Measurements from ENCODE around the gene TST.

TST gene

DNA sequence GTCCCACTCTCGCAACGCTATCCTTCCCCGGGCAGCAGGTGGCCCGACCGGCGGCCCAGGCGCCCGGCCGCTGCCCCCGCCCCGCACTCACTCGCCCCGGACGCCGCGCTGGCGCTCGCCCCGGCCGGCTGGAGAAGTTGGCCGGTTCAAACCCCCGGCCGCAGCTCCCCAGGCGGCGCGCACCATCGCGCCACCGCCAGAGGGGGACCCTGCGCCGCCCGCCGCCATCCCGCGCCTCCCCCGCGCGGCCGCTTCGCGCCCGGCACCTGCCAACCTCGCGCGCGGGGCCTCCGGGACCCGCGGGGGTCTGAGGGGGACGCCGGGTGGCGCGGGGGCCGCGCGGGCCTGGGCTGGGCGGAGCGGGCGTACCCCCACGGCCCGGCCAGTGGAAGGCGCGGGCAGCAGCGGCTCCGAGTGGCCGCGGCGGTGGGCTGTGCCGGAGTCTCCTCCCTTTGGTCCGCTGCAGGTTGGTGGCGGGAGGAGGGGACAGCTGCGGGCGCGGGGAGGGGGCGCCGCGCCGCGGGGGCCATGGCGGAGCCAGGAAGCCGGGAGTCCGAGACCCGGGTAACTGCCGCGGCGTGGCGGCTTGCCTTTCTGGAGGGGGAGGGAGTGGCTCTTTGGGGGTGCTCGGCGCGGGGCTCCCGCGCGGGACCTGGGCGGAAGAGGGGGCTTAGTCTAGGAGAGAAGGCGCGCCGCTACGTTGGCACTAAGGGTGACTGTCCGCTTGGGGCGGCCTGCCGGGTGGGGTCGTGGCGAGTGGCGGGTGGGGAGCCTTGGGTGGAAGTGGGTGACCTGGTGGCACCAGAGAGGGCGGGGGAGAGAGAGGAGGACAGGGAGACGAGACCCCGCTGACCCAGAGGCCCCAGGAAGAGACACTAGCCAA lies at the start of gene TST, which contains the start of gene MPST:
Gene TST (minus strand): TSS at position 139 of the 883 bp plus-strand sequence. CDS start 715 bp downstream, outside the sequence.
Gene MPST (plus strand): TSS at position 434 of the 883 bp plus-strand sequence. CDS start 95 bp downstream, at position 529.
- DNase-seq, result peak; percentile 73

DNA sequence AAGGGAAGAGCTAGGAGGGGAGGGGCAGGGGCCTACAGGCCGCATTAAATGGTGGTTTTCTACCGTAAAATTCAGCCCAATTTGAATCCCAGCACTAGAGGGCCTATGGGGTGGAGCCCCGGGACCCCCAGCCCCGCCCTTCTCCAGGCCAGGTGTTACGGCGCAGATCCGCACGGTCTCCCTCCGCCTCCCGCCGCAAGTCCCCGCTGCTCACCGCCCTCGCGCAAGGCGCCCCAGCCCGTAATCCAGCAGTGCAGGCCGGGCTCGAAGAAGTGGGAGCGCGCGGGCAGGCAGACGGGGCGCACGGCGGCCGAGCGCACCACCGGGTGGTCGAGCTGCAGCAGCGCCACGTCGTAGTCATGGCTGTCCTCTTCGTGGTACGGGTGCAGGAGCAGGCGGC lies 49.6 kb upstream of the TST start:
- DNase-seq, result peak; percentile 12

DNA sequence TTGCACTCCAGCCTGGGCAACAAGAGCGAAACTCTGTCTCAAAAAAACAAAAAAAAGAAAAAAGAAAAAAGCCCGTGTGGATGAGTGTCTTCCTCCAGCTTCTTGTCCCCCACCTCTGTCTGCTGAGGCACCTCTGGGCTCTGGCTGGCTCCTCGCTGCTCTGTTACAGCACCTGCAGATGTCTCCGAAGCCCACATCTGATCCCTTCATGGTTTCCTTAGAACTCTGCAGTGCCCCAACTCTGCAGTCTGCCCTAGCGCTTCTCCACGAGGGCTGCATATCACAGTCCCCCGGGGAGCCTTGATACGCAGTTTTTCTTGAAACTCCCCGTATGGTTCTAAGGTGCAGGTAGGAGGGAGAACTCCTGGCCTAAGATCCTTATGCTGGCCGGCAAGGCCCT lies 48.2 kb upstream of the TST start:
- no peak for DNase-seq

DNA sequence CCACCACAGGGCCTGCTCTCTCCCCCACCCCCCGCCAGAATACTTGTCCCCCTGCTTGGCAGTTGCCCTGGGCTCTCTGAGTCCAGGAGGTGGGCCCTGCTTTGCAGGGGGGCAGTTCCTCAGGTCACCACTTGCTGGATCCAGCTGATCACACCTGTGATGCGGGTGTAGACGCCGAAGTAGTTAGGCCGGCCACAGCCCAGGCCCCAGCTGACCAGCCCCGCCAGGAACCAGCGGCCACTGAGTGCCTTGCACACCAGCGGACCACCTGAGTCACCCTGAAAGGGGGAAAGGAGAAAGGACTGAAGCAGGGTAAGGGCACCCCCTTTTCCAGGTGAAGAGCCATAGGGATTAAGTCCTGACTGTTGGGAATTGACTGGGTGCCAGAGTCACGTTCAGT lies 46.7 kb upstream of the TST start:
- DNase-seq, result no peak

DNA sequence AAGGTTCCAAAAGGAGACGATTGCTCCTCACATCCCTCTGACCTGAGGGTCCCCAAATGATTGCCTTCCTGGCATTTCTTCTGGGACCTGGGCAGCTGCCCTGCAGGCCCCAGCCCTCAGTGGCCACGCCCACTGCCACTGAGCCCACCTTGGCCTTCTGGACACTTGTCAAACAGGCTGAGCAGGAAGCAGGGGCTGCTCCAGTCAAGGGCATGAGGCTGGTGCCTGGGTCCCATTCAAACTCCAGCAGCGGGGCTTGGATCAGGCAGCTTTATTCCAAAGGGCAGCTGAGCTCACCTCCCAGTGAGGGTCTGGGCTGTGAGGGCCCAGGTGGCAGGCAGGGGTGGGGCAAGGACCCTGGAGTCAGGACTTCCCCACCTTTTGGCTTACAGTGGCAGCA lies 45.9 kb upstream of the TST start:
- no peak for DNase-seq

DNA sequence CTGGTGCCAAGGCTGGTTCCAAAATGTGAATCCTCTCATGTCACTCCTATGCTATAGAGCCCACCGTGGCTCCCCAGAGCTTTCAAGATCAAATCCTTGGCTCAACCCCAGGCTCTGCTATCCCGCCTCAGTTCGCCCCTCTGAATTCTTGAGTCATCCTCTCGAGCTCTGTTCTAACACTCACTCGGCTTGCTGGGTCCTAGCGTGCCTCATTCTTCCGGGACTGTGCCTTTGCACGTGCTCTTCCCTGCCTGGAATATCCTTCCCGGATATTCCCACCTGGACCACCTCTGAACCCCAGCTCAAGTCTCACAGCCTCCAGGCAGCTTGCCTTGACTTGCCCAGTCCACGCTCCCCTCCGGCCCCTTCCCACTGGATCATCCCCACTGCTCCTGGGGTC lies 45.3 kb upstream of the TST start:
- DNase-seq, result no peak

DNA sequence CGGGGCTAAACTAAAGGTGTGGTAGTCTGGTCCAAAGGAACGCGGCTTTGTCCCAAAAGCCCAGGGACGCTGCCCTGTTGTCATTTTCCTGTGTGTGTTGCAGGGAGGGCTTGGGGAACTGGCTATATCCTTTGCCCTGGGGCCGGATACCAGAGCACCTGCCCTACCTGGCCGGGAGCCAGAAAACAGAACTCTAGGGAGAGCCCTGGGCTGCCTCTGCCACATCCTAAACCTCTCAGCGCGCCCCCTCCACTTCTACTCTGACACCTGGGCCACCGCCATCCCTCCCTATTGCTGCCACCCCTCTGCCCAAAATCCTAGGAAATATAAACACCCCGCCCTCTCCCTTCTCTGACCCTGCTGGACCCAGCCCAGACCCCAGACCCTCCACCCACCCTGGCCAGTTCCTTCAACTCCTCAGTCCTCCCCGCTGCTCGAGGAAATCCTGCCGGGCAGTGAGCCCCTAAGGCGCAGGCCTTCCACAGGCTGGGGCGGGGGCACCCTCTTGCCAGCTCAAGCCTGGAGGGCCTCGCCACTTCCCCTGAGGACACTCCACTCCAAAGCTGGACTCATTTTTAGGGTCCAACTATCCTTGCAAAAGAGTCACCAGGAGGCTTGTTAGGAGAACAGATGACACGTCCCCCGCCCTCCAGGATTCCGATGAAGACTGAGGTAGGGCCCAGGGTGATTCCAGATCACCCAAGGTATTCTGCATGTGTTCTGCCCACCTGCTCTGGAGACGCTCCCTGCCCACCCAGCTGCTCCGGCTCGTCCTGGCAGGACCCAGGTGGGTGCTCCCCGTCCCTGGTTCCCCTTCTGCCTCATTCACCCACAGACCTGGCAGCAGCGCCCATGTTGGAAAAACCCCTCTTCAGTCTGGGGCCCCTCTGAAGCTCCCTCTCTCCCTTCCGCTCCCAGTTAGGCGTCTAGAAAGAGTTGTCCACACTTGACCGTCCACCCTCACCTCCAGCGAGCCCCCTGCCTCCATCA lies 44.5 kb upstream of the TST start:
- DNase-seq, result peak; percentile 72

DNA sequence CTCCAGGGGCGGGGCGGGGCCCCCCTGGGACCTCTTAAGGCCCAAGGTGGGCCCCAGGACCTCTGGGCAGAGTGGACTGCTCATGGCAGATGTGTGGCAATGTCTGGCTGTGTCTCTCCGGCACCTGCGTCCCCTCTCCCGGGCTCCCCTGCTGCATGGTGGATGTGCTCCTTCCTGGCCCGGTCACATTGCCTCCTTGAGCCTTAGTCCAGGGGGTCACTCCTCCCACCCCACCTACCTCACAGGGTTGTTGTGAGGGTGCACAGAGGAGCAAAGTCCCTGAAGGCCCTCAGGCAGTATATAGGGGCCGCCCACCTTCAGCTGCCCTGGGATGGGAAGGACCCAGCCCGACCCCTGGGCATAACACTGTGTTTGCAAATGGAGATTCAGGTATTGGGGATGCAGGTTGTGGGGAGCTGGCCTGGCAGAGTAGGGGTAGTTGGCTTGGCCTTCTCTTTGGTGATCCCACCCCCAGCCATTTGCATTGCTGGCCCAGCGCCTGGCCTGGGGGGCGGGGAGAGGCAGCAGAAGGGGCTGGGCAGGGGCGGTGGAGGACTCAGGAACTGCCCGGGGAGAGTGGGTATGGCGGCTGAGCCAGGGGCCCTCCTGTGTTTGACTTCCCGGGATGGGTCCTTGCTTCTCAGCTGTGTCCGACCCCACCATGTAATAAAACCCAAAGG lies 43.6 kb upstream of the TST start:
- DNase-seq, result peak; percentile 25

DNA sequence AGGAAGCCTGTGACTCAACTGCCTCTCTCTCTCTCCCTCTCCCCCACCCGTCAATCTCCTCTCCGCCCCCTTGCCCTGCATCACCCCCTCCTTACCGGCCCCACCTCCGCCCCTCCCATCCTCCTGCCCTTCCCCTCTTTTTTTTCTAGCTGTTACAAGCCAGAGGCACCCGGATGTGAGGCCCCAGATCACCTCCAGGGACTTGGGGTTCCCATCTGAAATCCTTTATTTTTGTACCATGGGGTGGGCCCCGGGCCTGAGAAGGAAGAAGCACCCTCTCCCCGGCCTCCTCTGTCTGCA lies 43.1 kb upstream of the TST start:
- DNase-seq, result no peak

DNA sequence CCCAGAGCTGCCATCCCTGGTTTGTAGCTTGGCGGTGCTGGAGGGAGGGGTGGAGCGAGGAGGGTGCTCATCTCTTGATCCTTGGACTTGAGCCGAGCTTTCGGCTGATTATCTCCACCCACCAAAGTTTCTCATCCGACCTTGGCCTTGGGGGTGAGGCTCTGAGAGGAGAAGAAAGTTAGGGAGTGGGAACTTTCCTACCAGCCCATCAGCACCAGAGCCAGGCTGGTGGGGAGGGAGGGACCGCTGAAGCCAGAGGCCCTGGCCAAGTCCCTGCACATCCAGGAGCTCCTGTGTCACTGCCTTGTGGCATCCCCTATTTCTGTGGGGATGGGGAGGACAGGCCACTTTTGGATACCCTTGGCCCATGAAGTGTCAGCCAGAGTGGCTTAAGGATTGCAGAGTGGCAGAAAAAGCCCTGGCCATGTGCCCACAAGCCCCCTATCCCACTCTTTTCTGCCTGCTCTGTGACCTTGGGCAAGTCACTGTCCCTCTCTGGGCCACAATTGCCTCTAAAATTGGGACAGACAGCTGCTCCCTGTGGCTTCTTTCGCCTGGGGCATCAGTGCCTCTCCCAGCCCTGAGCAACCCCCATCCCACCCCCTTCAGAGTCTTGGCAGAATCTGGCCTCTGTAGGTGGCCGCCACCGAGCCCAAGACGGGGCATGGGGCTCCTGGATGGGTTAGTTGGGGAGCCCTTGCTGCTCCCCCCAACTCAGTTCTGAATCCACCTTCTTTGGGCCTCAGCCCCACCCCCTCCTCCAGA lies 42.5 kb upstream of the TST start:
- no peak for DNase-seq

DNA sequence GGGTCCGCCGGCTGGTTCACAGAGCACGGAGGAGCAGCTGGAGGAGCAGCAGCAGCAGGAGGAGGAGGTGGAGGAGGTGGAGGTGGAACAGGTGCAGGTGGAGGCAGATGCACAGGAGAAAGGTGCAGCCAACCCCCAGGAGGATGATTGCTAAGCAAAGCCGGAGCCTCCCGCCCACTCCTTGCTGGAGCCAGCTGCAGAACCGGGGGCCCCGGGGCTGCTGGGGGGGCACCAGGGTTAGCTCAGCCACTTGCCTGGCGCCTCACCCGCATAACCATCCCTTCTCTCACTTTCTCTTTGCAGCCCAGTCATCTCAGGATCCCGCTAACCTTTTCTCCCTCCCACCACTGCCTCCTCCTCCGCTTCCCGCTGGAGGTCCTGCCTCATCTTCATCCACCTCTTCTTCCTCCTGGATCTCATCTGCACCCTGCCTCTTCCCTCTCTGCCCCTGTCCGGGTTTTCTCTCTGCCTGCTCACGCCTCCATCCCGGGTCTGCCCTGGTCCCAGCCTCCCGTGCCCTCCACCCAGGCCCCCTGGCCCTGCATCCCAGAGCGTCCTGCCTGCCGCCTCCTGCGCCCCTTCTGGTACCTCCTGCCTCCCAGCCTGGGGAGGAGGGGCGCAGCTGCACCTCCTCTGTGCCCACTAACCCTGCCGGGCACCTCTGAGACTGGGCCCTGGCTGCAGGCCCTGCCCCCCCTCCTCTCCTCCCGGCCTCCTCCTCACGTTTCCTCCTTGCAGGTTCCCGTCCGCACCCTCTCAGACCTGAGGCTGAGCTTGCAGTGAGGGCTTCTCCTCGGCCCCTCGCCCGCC lies 41.8 kb upstream of the TST start:
- peak; percentile 28 for DNase-seq

DNA sequence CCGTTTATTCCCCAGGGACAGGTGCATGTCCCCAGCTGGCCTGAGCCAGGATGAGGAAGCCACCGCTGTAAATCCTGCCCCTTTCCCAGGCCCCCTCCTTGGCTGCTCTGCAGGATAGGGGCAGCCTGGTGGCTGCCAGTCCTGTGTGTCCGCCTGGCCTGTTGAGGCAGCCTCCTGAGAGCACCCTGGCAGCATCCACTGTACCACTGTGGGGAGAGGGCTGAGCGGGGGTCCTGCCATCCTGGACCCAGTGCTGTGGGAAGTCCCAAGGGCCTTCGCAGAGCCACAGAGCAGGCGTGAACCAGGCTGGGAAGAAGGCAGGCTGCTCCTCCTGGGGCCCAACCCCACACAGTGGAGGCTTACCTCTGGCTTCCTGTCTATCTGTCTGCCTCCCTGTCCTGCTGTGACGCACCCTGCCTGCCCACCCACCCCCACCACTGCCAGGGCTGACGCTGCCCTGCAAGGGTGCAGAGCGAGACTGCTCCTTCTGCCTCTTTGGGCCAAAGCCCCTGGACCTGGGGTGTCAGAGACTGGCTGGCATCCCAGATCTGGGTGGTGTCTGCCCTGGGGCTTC lies 40.7 kb upstream of the TST start:
- no peak for DNase-seq

DNA sequence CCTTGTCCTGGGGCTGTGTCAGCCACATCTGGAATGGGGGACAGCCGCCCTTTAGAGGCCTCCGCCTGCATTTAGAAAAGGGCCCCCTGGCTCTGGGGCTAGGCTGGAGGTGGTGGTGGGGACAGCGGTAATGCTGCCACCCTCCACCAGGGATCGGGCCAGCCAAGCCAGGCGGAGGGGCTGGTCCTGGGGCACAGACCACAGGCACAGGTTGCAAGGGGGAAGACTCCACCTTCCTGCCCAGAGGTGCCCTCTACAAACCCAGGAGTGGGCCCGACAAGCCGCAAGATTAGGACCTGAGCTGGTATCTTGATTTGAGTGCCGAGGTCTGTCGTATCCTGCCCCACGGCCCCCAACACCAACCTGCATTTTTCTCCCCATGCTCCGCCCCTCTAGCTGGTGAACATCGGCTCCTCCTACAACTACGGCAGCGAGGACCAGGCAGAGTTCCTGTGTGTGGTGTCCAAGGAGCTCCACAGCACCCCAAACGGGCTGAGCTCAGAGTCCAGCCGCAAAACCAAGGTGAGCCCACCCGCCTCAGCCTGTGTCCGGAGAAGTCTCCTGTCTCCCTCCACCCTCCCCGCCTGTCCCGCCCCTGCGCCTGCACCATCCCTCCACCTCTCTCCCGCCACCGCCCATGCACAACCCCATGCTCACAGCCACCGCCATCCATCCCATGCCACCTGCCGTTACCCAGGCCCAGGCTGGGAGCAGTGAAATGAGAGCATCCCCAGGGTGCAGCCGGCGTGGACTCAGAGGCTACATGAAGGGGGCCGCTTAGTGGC lies 39.9 kb upstream of the TST start:
- no peak for DNase-seq

DNA sequence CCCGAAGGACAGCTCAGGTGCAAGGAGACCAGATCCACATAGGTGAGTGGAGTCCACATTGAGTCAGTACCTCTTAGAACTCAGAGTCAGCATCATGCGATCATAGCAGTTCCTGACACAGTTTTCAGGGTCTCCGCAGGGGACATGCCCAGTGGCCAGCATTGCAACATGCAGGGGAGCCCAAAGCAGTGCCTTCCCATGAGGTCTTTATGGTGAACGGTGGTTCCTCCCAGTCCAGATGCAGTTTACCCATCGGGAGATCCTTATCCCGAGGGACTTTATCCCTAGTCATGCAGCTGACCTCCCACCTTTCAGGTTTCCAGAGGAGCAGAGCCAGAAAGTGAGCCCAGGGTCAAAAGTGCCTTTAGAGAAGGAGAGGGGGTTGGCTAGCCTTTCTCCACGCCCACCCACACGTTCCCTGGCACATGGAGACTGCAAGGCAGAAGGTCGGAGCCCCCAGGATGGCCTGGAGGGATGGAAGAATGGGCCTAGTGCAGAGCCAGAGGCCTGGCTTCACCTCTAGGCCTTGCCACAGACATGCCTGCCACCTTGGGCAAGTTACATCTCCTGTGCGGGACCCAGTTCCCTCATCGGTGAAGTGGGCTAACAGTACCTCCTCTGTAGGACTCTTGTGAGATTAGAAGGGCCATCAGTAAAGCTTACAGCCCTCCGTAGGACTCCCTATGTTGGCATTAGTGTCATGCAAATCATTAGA lies 38.7 kb upstream of the TST start:
- no peak for DNase-seq

DNA sequence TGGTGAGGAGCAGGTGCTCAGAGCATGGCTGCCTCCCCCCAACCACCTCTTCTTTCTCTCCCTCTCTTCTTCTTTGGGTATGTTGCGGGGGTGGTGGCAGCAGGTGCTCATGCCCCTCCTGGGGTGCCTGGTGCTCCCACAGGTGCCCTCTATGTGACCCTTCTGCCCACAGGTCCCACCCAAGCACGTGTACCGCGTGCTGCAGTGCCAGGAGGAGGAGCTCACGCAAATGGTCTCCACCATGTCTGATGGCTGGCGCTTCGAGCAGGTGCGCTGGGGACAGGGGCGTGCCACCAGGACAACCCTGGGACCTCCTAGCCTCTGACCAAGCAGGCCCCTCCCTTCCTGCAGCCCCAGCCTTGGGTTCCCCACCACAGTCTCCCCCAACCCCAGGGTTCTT lies 38.0 kb upstream of the TST start:
- no peak for DNase-seq

DNA sequence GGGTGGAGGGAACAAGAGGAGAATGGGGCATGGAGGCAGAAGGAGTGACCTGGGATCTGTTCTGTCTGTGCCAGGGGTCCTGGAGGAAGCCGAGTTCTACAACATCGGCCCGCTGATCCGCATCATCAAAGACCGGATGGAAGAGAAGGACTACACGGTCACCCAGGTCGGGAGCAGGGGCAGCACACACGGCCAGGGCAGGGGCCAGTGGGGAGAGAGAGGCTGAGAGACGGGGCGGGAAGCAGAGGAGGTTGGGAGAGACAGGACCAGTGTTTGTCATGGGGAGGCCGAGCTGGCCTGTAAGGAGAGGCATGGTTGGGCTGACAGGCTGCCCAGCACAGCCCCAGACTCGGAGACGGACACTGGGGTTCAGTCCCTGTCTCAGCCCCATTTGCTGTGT lies 37.0 kb upstream of the TST start:
- DNase-seq, result no peak

DNA sequence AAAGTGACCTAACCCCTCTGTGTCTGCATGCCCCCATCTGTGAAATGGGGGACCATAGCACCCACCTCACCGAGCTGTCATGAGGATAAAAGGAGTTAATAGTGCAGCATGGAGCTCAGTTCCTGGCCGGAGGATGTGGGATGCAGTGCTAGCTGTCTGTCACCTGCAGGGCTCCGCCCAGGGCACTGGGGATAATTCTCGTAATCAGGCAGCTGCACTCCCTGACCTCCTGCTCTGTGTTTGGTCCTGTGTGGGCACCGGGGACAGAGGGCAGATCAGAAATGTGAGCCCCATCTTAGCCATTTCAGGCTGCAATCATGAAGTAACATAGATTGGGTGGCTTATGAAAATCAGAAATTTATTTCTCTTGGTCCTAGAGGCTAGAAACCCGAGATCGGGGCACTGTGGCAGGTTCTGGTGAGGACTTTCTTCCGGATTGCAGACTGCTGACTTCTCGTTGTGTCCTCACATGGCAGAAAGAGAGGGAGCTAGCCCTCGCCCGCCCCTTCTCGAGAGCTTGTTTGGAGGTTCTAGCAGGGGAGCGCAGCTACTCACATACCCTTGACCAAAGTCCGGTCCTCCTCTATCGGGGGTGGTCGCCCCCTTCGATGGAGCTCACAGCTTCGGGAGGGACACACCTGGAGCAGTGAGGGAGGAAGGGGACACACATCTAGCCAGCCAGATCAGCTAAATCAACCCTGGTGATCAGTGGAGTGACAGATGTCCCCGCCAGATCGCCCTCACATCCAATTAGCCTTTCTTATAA lies 35.5 kb upstream of the TST start:
- DNase-seq, result no peak

DNA sequence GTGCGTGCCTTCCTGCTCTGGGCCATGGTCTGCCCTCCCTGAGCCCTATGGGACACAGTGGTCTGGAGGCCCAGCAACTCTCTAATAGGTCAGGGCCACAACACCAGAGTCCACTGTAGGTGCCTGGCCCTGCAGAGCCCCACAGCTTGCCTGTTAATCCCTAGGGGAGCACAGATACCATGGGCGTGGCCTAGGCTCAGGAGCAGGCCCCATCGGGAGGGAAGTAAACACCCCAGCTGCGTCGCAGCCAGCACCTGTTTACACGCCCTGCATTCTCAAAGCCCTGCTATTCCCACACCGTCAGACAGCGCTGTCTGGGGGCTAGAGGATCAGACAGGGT lies 34.8 kb upstream of the TST start:
- DNase-seq, result no peak
